ENCODE measurements around the gene TMOD1.

The TMOD1 gene

GRCh38 chr9:97517331-97518089 lies 16.0 kb downstream of the TMOD1 start:
- DNase-seq (ENCODE audit: low read depth, low spot score): no peak

GRCh38 chr9:97518166-97518908 lies 16.9 kb downstream of the TMOD1 start:
- no peak for DNase-seq (ENCODE audit: low read depth, low spot score)

GRCh38 chr9:97518909-97519307 lies 17.4 kb downstream of the TMOD1 start:
- DNase-seq (ENCODE audit: low read depth, low spot score): no peak

GRCh38 chr9:97519441-97519970 lies 18.0 kb downstream of the TMOD1 start:
- no peak for DNase-seq (ENCODE audit: low read depth, low spot score)

- no peak for DNase-seq (ENCODE audit: low read depth, low spot score)
Measured at GRCh38 chr9:97521576-97522333, 20.3 kb downstream of the TMOD1 start.

GRCh38 chr9:97524424-97524823 lies 23.0 kb downstream of the TMOD1 start:
- DNase-seq (ENCODE audit: low read depth, low spot score): no peak

- no peak for DNase-seq (ENCODE audit: low read depth, low spot score)
Measured at GRCh38 chr9:97525451-97525850, 24.0 kb downstream of the TMOD1 start.

- DNase-seq (ENCODE audit: low read depth, low spot score): no peak
Measured at GRCh38 chr9:97526895-97527575, 25.6 kb downstream of the TMOD1 start.

- no peak for DNase-seq (ENCODE audit: low read depth, low spot score)
Measured at GRCh38 chr9:97527626-97528528, 26.4 kb downstream of the TMOD1 start.

- peak; percentile 45 for DNase-seq (ENCODE audit: low read depth, low spot score)
Measured at GRCh38 chr9:97528529-97529230, 27.2 kb downstream of the TMOD1 start.

- DNase-seq (ENCODE audit: low read depth, low spot score): no peak
Measured at GRCh38 chr9:97529363-97530076, 28.1 kb downstream of the TMOD1 start.

- DNase-seq (ENCODE audit: low read depth, low spot score): no peak
Measured at GRCh38 chr9:97531888-97532376, 30.5 kb downstream of the TMOD1 start.

GRCh38 chr9:97534185-97534584 lies 32.7 kb downstream of the TMOD1 start:
- no peak for DNase-seq (ENCODE audit: low read depth, low spot score)

- no peak for DNase-seq (ENCODE audit: low read depth, low spot score)
Measured at GRCh38 chr9:97534961-97535594, 33.6 kb downstream of the TMOD1 start.

GRCh38 chr9:97535771-97536170 lies 34.3 kb downstream of the TMOD1 start:
- DNase-seq (ENCODE audit: low read depth, low spot score): no peak

- no peak for DNase-seq (ENCODE audit: low read depth, low spot score)
Measured at GRCh38 chr9:97536480-97536879, 35.0 kb downstream of the TMOD1 start.

- no peak for DNase-seq (ENCODE audit: low read depth, low spot score)
Measured at GRCh38 chr9:97543561-97543960, 42.1 kb downstream of the TMOD1 start.

- DNase-seq (ENCODE audit: low read depth, low spot score): no peak
Measured at GRCh38 chr9:97545486-97545885, 44.0 kb downstream of the TMOD1 start.

All from iPS DF 19.7 (cell line).